SK-N-SH (cell line): ENCODE measurements around the gene MMP24OS. TPM values are rescaled to one million over a fixed set of nuclear protein-coding genes. Genes with fewer than 3 reads are reported as not detected.

ENCODE experiments used
- CTCF ChIA-PET: fragments of 300-600, 350-600 bp; formaldehyde crosslinking; extraction: SDS; loops from one replicate; lab custom pipeline; 2021; lab: Yijun Ruan, JAX
- POLR2A ChIA-PET: fragments of 350-600 bp; sonication (Branson Sonifier 250); formaldehyde crosslinking; extraction: SDS; loops from one replicate; lab custom pipeline; 2020; ENCODE audit warnings: antibody characterized with exemption, inconsistent platforms; lab: Yijun Ruan, JAX
- DNase-seq: peaks from one replicate; pipeline ENCODE4 v3.0.0; 2012
- H2AFZ ChIP-seq: fragments of 200-600 bp; sonication (generic); 2 replicates; pipeline ENCODE4 v1.8.1; 2016; ENCODE audit warnings: antibody characterized with exemption, mild to moderate bottlenecking, low read depth
- H3F3A ChIP-seq: fragments of 200-600 bp; sonication (generic); replicated peaks from 2 replicates; pipeline ENCODE3; 2016; ENCODE audit warnings: antibody characterized with exemption, mild to moderate bottlenecking; ENCODE audit not compliant: insufficient read depth
- H3K27ac ChIP-seq, 2 experiments: fragments of 200-500 bp in 1 of 2; fragments of 200-600 bp in 1 of 2; sonication (Bioruptor generic) in 1 of 2; sonication (generic), shearing (Covaris generic) in 1 of 2; 2 replicates each; pipeline versions ENCODE4 v1.5.1 to v1.6.1; 2014 to 2016; ENCODE audit warnings: low read depth in 2 of 2, inconsistent platforms in 1 of 2, low read length in 1 of 2, mild to moderate bottlenecking in 1 of 2, mixed read lengths in 1 of 2
- H3K27me3 ChIP-seq: fragments of 200-600 bp; sonication (generic), shearing (Covaris generic); 2 replicates; pipeline ENCODE4 v1.6.1; 2016; ENCODE audit warnings: mixed run types; ENCODE audit not compliant: insufficient read depth
- H3K36me3 ChIP-seq, 2 experiments: fragments of 200-500 bp in 1 of 2; fragments of 200-600 bp in 1 of 2; sonication (Bioruptor generic) in 1 of 2; sonication (generic) in 1 of 2; replicated peaks in 1 of 2; 2 replicates each; pipeline versions ENCODE3 to v1.5.1; 2014 to 2016; ENCODE audit warnings: low read length in 1 of 2, mild to moderate bottlenecking in 1 of 2; ENCODE audit not compliant: insufficient read depth in 2 of 2, control insufficient read depth in 1 of 2
- H3K4me1 ChIP-seq, 2 experiments: fragments of 200-500 bp in 1 of 2; fragments of 200-600 bp in 1 of 2; sonication (Bioruptor generic) in 1 of 2; sonication (generic), shearing (Covaris generic) in 1 of 2; 2 replicates each; pipeline versions ENCODE4 v1.5.1 to v1.6.1; 2014 to 2016; ENCODE audit warnings: low read depth in 1 of 2, low read length in 1 of 2, mixed run types in 1 of 2; ENCODE audit not compliant: insufficient read depth in 2 of 2, control insufficient read depth in 1 of 2
- H3K4me2 ChIP-seq: fragments of 200-600 bp; sonication (generic), shearing (Covaris generic); 2 replicates; pipeline ENCODE4 v1.6.1; 2017; ENCODE audit warnings: mixed run types
- H3K4me3 ChIP-seq, 2 experiments: fragments of 200-500 bp in 1 of 2; fragments of 200-600 bp in 1 of 2; sonication (Bioruptor generic) in 1 of 2; sonication (generic), shearing (Covaris generic) in 1 of 2; 2 replicates each; pipeline versions ENCODE4 v1.5.1 to v1.8.1; 2014 to 2016; ENCODE audit warnings: low read depth in 2 of 2, inconsistent platforms in 1 of 2, low read length in 1 of 2, mild to moderate bottlenecking in 1 of 2, mixed read lengths in 1 of 2, moderate library complexity in 1 of 2
- H3K79me2 ChIP-seq: fragments of 200-600 bp; sonication (generic); 2 replicates; pipeline ENCODE4 v1.8.1; 2017; ENCODE audit warnings: mild to moderate bottlenecking; ENCODE audit not compliant: insufficient read depth
- H3K9ac ChIP-seq: fragments of 200-600 bp; sonication (generic); 2 replicates; pipeline ENCODE4 v1.6.1; 2017; ENCODE audit warnings: mixed run types
- H3K9me2 ChIP-seq: fragments of 200-600 bp; sonication (generic); 2 replicates; pipeline ENCODE4 v1.6.1; 2017; ENCODE audit warnings: mixed run types
- H3K9me3 ChIP-seq: fragments of 200-600 bp; sonication (generic); 2 replicates; pipeline ENCODE4 v1.6.1; 2017; ENCODE audit warnings: mixed run types, mild to moderate bottlenecking, moderate library complexity
- H4K20me1 ChIP-seq: fragments of 200-600 bp; sonication (generic); 2 replicates; pipeline ENCODE4 v1.6.1; 2017; ENCODE audit warnings: mild to moderate bottlenecking, mixed run types; ENCODE audit not compliant: insufficient read depth
- CHD2 ChIP-seq: fragments of 150-350 bp; IDR thresholded peaks from 2 replicates; pipeline ENCODE4 v1.6.1; 2018; ENCODE audit warnings: low read length; ENCODE audit not compliant: partially characterized antibody
- EP300 ChIP-seq, 2 experiments: IDR thresholded peaks; 2 replicates each; pipeline versions ENCODE4 v1.4.0 to v1.6.1; 2012; ENCODE audit warnings: borderline replicate concordance in 1 of 2, low read depth in 1 of 2, low read length in 1 of 2
- JUND ChIP-seq: IDR thresholded peaks from 2 replicates; pipeline ENCODE4 v1.4.0; 2012
- MXI1 ChIP-seq: IDR thresholded peaks from 2 replicates; pipeline ENCODE4 v1.6.1; 2012; ENCODE audit warnings: mild to moderate bottlenecking, low read depth, low read length, improper control_type of control experiment
- NFIC ChIP-seq: IDR thresholded peaks from 2 replicates; pipeline ENCODE4 v1.4.0; 2012; ENCODE audit warnings: borderline replicate concordance
- NRF1 ChIP-seq: IDR thresholded peaks from 2 replicates; pipeline ENCODE4 v1.6.1; 2012; ENCODE audit warnings: low read depth, mild to moderate bottlenecking, low read length
- RXRA ChIP-seq: IDR thresholded peaks from 2 replicates; pipeline ENCODE4 v1.4.0; 2012; ENCODE audit warnings: low read depth, mild to moderate bottlenecking, borderline replicate concordance
- TAF1 ChIP-seq: IDR thresholded peaks from 2 replicates; pipeline ENCODE4 v1.6.1; 2012; ENCODE audit warnings: low read depth, mild to moderate bottlenecking, low read length, moderate library complexity, borderline replicate concordance
- TCF12 ChIP-seq: IDR thresholded peaks from 2 replicates; pipeline ENCODE4 v1.4.0; 2012
- TEAD4 ChIP-seq: IDR thresholded peaks from 2 replicates; pipeline ENCODE4 v1.4.0; 2012; ENCODE audit warnings: mild to moderate bottlenecking, borderline replicate concordance; ENCODE audit not compliant: insufficient read depth
- USF2 ChIP-seq: fragments of 150-350 bp; IDR thresholded peaks from 2 replicates; pipeline ENCODE4 v1.6.1; 2017; ENCODE audit warnings: antibody characterized with exemption, low read length, low read depth, borderline replicate concordance
- YY1 ChIP-seq: IDR thresholded peaks from 2 replicates; pipeline ENCODE4 v1.4.0; 2012; ENCODE audit warnings: low read depth, mild to moderate bottlenecking
- WGBS: methylation state at CpG from one replicate; pipeline ENCODE4 v1.1.6; 2017; ENCODE audit warnings: low lambda C conversion rate; 5-methylcytosine and 5-hydroxymethylcytosine counted together
- polyA plus RNA-seq, 3 experiments: library from polyadenylated mRNA; depleted of rRNA; stranded (reverse); fragments of >200 nt; gene quantifications; 2 replicates each; pipeline ENCODE4 v1.2.3, GENCODE V29; 2012

The MMP24OS gene
- polyA plus RNA-seq, 1 of the 3 experiments (the other 2 are of a cell fraction) = 53.1 TPM

GRCh38 chr20:35295058-35295457, 17.1 kb upstream of the MMP24OS start:
- no peak for DNase-seq
- no peak overlapping the region for H3K4me3 ChIP-seq
- H3K27ac ChIP-seq = no peak overlapping the region
- no peak overlapping the region for H3K4me2 ChIP-seq
- TF ChIP-seq EP300 (IDR thresholded peaks at IDR 0.05; ENCODE audit: borderline replicate concordance in 1 of 2, low read depth in 1 of 2, low read length in 1 of 2) (no peak), TAF1 (no peak)
- H3K9ac ChIP-seq = no peak overlapping the region
- WGBS = 80% methylated on average over 8 of the region's 8 CpGs
- H2AFZ ChIP-seq = no peak overlapping the region
- H3K79me2 ChIP-seq = no peaks in the 10 kb centered on the region
- no peaks in the 10 kb centered on the region for H3K36me3 ChIP-seq
- H4K20me1 ChIP-seq = no peaks in the 10 kb centered on the region
- H3K4me1 ChIP-seq = peaks cover 0 to 32% of the 10 kb centered on the region in 2 experiments; a peak in 1 of 4 replicates
- H3F3A ChIP-seq = no peaks in the 10 kb centered on the region
- ChIA-PET CTCF (interaction anchor here (0.6 to 16.5 kb wide), 3 partner anchors 9 to 147 kb away, joined by 4 to 323 read pairs (median 21); partner anchors contain the start of gene GDF5), POLR2A (no interaction called here)
- no peaks in the 10 kb centered on the region for H3K27me3 ChIP-seq
- H3K9me3 ChIP-seq = no peaks in the 10 kb centered on the region
- H3K9me2 ChIP-seq = no peaks in the 10 kb centered on the region

- H3K9me3 ChIP-seq = no peaks in the 10 kb centered on the region
- TF ChIP-seq TCF12 = no peak
- no peak for TF ChIP-seq EP300 (IDR thresholded peaks at IDR 0.05; ENCODE audit: borderline replicate concordance in 1 of 2, low read depth in 1 of 2, low read length in 1 of 2)
- no peak for TF ChIP-seq MXI1
- TF ChIP-seq TEAD4 = no peak
- no peak for TF ChIP-seq NFIC
- TF ChIP-seq YY1 = no peak
- TF ChIP-seq NRF1 = no peak
- no peak for TF ChIP-seq JUND
- TF ChIP-seq USF2 = no peak
- no peak for TF ChIP-seq CHD2
- no peak for TF ChIP-seq RXRA
- H3K36me3 ChIP-seq = no peaks in the 10 kb centered on the region
- ChIA-PET POLR2A (no interaction called here), CTCF (interaction anchor here (1.5 to 3.3 kb wide), 2 partner anchors 10 to 152 kb away, joined by 4 to 21 read pairs; no protein-coding TSS in a partner anchor)
- no peaks in the 10 kb centered on the region for H3F3A ChIP-seq
- H2AFZ ChIP-seq = no peak overlapping the region
- H4K20me1 ChIP-seq = no peaks in the 10 kb centered on the region
- no peak overlapping the region for H3K4me2 ChIP-seq
- H3K27ac ChIP-seq = no peak overlapping the region
- H3K4me1 ChIP-seq = peaks cover 0 to 34% of the 10 kb centered on the region in 2 experiments; a peak in 1 of 4 replicates
- H3K79me2 ChIP-seq = no peaks in the 10 kb centered on the region
- DNase-seq = no peak
- H3K9me2 ChIP-seq = no peaks in the 10 kb centered on the region
- no peaks in the 10 kb centered on the region for H3K27me3 ChIP-seq
- H3K9ac ChIP-seq = no peak overlapping the region
- WGBS = 75% methylated on average over 5 of the region's 5 CpGs
- no peak overlapping the region for H3K4me3 ChIP-seq
Observed at GRCh38 chr20:35294293-35294685, 16.4 kb upstream of the MMP24OS start.
